ENCODE data around the gene PLEKHM2. TPM values are rescaled to one million over a fixed set of nuclear protein-coding genes. Genes with fewer than 3 reads are reported as not detected.
"Not testable (repeated sequence)": the region's sequence is repeated elsewhere in the genome, so short reads cannot be mapped to it uniquely, and the experiment has no call there.

PLEKHM2 gene
- total RNA-seq, 1 donor from 2014 or later = 88.1 TPM

DNA sequence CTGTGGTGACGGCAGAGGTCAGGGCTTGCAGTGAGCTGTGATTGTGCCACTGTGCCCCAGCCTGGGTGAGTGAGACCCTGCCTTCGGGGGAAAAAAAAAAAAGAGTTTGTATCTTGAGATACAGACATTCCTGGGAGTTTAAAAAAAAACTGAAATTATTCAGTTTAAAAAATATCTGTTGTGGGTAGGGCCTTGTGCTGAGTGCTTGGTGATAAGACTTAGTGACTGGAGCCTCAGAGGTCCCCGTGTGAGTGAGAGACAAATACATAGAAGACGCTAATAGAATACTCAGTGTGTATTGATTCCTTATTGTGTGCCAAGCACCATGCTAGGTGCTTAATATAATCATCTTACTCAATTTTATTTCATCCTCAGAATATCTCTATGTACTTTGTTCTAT, 44.2 kb upstream of the PLEKHM2 start:
- H3K27me3 Mint-ChIP-seq (ENCODE audit: unreplicated experiment) = no peaks in the 10 kb centered on the region
- no peak for DNase-seq (ENCODE audit: extremely low spot score, unreplicated experiment)
- H3K36me3 Mint-ChIP-seq (ENCODE audit: unreplicated experiment) = peaks cover 41% of the 10 kb centered on the region
- H3K9me3 Mint-ChIP-seq (ENCODE audit: unreplicated experiment) = no peaks in the 10 kb centered on the region
- no peak overlapping the region for H3K27ac Mint-ChIP-seq (ENCODE audit: unreplicated experiment)
- TF ChIP-seq, protein P1, sequence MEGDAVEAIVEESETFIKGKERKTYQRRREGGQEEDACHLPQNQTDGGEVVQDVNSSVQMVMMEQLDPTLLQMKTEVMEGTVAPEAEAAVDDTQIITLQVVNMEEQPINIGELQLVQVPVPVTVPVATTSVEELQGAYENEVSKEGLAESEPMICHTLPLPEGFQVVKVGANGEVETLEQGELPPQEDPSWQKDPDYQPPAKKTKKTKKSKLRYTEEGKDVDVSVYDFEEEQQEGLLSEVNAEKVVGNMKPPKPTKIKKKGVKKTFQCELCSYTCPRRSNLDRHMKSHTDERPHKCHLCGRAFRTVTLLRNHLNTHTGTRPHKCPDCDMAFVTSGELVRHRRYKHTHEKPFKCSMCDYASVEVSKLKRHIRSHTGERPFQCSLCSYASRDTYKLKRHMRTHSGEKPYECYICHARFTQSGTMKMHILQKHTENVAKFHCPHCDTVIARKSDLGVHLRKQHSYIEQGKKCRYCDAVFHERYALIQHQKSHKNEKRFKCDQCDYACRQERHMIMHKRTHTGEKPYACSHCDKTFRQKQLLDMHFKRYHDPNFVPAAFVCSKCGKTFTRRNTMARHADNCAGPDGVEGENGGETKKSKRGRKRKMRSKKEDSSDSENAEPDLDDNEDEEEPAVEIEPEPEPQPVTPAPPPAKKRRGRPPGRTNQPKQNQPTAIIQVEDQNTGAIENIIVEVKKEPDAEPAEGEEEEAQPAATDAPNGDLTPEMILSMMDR (IDR thresholded peaks at IDR 0.05) = no peak
- H3K4me1 Mint-ChIP-seq (ENCODE audit: unreplicated experiment) = no peaks in the 10 kb centered on the region
- H3K4me3 Mint-ChIP-seq (ENCODE audit: unreplicated experiment) = no peak overlapping the region

DNA sequence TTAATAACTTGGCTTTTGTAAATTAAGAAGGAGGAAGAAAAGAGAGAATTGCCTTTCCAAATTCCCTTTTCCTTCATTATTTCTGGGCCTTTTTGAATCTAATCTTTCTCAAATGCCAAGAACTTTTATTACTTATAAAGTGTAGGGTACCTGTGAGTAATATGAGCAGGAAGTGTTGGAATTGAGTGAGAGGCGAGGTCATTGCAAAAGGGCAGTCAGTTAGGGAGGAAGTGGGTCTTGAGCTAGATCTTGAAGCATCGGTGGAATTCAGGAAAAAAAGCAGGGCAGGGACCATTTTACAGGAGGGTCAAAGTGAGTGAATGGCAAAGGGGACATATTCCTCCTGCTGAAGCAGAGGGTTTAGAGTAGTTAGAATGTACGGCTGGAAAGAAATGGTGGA, 43.5 kb upstream of the PLEKHM2 start:
- Mint-ChIP-seq H3K36me3 (ENCODE audit: unreplicated experiment) (peaks cover 44% of the 10 kb centered on the region), H3K27ac (ENCODE audit: unreplicated experiment) (no peak overlapping the region), H3K9me3 (ENCODE audit: unreplicated experiment) (no peaks in the 10 kb centered on the region), H3K27me3 (ENCODE audit: unreplicated experiment) (no peaks in the 10 kb centered on the region), H3K4me1 (ENCODE audit: unreplicated experiment) (no peaks in the 10 kb centered on the region), H3K4me3 (ENCODE audit: unreplicated experiment) (no peak overlapping the region)
- TF ChIP-seq, protein P1 (IDR thresholded peaks at IDR 0.05) = no peak
- no peak for DNase-seq (ENCODE audit: extremely low spot score, unreplicated experiment)

DNA sequence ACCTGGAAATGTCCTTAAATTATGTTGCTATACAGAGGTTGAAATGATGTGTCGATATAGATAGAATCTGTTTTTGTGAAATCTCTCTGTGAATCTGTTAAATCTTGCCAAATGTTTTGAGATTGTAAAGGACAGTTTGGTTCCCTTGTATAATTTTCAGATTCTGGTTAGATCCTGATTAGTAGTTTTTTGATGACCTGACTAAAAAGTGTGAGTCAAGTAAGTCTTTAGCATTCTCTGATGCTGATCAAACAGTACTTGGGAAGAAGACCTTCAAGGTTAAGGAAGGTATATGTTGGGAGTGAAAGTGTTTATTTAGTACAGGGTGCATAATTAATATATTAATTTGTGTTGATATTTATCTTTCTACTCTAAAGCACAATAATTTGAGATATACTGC, 34.2 kb upstream of the PLEKHM2 start:
- H3K9me3 Mint-ChIP-seq (ENCODE audit: unreplicated experiment) = no peaks in the 10 kb centered on the region
- peaks cover 34% of the 10 kb centered on the region for H3K36me3 Mint-ChIP-seq (ENCODE audit: unreplicated experiment)
- H3K4me3 Mint-ChIP-seq (ENCODE audit: unreplicated experiment) = no peak overlapping the region
- H3K27ac Mint-ChIP-seq (ENCODE audit: unreplicated experiment) = no peak overlapping the region
- TF ChIP-seq, protein P1 (IDR thresholded peaks at IDR 0.05) = no peak
- H3K4me1 Mint-ChIP-seq (ENCODE audit: unreplicated experiment) = no peaks in the 10 kb centered on the region
- H3K27me3 Mint-ChIP-seq (ENCODE audit: unreplicated experiment) = no peaks in the 10 kb centered on the region
- no peak for DNase-seq (ENCODE audit: extremely low spot score, unreplicated experiment)

DNA sequence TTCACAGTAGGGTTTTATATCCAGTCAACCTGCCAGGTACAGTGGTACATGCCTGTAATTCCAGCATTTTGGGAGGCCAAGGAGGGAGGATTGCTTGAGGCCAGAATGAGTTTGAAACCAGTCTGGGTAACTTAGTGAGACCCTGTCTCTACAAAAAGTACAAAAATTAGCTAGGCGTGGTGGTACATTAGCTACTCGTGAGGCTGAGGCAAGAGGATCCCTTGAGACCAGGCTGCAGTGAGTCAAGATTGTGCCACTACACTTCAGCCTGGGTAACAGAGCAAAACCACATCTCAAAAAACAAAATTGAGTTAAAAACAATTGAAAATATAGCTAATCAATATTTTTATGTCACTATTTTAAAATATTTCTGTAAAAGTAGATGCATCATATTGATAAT, 33.7 kb upstream of the PLEKHM2 start:
- Mint-ChIP-seq H3K9me3 (ENCODE audit: unreplicated experiment) (no peaks in the 10 kb centered on the region), H3K36me3 (ENCODE audit: unreplicated experiment) (peaks cover 32% of the 10 kb centered on the region), H3K27ac (ENCODE audit: unreplicated experiment) (no peak overlapping the region), H3K4me3 (ENCODE audit: unreplicated experiment) (no peak overlapping the region), H3K4me1 (ENCODE audit: unreplicated experiment) (peaks cover 2% of the 10 kb centered on the region), H3K27me3 (ENCODE audit: unreplicated experiment) (no peaks in the 10 kb centered on the region)
- TF ChIP-seq, protein P1 (IDR thresholded peaks at IDR 0.05) = no peak
- no peak for DNase-seq (ENCODE audit: extremely low spot score, unreplicated experiment)

DNA sequence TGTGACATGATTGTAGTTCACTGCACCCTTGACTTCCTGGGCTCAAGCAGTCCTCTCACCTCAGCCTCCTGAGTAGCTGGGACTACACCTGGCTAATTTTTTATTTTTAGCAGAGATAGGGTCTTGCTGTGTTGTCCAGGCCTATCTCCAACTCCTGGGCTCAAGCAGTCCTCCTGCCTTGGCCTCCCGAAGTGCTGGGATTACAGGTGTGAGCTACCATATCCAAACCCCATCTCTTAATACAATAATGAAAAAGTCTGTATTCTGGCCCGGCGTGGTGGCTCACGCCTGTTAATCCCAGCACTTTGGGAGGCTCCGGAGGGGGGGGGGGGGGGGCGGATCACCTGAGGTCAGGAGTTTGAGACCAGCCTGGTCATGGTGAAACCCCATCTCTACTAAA, 32.0 kb upstream of the PLEKHM2 start:
- not testable (repeated sequence) for H3K27ac Mint-ChIP-seq (ENCODE audit: unreplicated experiment); H3K4me1 Mint-ChIP-seq (ENCODE audit: unreplicated experiment); DNase-seq (ENCODE audit: extremely low spot score, unreplicated experiment); H3K4me3 Mint-ChIP-seq (ENCODE audit: unreplicated experiment); H3K9me3 Mint-ChIP-seq (ENCODE audit: unreplicated experiment); H3K27me3 Mint-ChIP-seq (ENCODE audit: unreplicated experiment)
- peaks cover 39% of the 10 kb centered on the region for H3K36me3 Mint-ChIP-seq (ENCODE audit: unreplicated experiment)

DNA sequence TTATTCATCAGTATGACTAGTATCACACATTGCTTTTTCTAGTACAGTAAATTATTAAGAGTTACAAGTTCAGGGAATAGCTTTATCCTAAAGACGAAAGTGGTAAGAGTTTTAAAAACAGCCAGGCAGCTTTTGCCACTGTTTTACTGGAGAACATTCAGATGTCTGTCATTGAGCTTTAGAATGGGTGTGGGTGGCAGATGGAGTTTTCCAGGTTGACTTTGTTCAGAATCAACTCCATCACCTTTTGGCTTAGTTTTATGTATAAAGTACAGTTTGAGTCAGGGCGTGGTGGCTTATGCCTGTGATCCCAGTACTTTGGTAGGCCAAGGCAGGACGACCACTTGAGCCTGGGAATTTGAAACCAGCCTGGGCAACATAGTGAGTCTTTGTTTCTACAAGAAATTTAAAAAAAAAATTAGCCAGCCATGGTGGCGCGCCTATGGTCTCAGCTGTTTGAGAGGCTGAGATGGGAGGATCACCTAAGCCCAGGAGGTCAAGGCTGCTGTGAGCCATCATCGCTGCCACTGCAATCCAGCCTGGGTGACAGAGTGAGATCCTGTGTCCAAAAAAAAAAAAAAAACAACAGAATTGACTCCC, 29.9 kb upstream of the PLEKHM2 start:
- peaks cover 36% of the 10 kb centered on the region for H3K36me3 Mint-ChIP-seq (ENCODE audit: unreplicated experiment)
- DNase-seq (ENCODE audit: extremely low spot score, unreplicated experiment) = no peak
- TF ChIP-seq, protein P1 (IDR thresholded peaks at IDR 0.05) = no peak
- H3K4me1 Mint-ChIP-seq (ENCODE audit: unreplicated experiment) = peaks cover 2% of the 10 kb centered on the region
- no peaks in the 10 kb centered on the region for H3K9me3 Mint-ChIP-seq (ENCODE audit: unreplicated experiment)
- H3K27ac Mint-ChIP-seq (ENCODE audit: unreplicated experiment) = no peak overlapping the region
- no peaks in the 10 kb centered on the region for H3K27me3 Mint-ChIP-seq (ENCODE audit: unreplicated experiment)
- no peak overlapping the region for H3K4me3 Mint-ChIP-seq (ENCODE audit: unreplicated experiment)
